ENCODE data around the gene ANKRD18B.
"Not testable (repeated sequence)": the region's sequence is repeated elsewhere in the genome, so short reads cannot be mapped to it uniquely, and the experiment has no call there.

The ANKRD18B gene

GRCh38 chr9:33535541-33535940, 11.5 kb downstream of the ANKRD18B start:
- DNase-seq (ENCODE audit: low read depth): no peak

- DNase-seq (ENCODE audit: low read depth): not testable (repeated sequence)
Measured at GRCh38 chr9:33543463-33543862, 19.4 kb downstream of the ANKRD18B start.

GRCh38 chr9:33545715-33546114, 21.7 kb downstream of the ANKRD18B start:
- not testable (repeated sequence) for DNase-seq (ENCODE audit: low read depth)

GRCh38 chr9:33548816-33549215, 24.8 kb downstream of the ANKRD18B start:
- DNase-seq (ENCODE audit: low read depth): not testable (repeated sequence)

- not testable (repeated sequence) for DNase-seq (ENCODE audit: low read depth)
Measured at GRCh38 chr9:33549418-33549817, 25.4 kb downstream of the ANKRD18B start.

- DNase-seq (ENCODE audit: low read depth): not testable (repeated sequence)
Measured at GRCh38 chr9:33551183-33551582, 27.1 kb downstream of the ANKRD18B start.

GRCh38 chr9:33552315-33552725, 28.3 kb downstream of the ANKRD18B start:
- DNase-seq (ENCODE audit: low read depth): not testable (repeated sequence)

GRCh38 chr9:33560217-33560616, 36.2 kb downstream of the ANKRD18B start:
- not testable (repeated sequence) for DNase-seq (ENCODE audit: low read depth)

GRCh38 chr9:33562196-33562595, 38.1 kb downstream of the ANKRD18B start:
- not testable (repeated sequence) for DNase-seq (ENCODE audit: low read depth)

- DNase-seq (ENCODE audit: low read depth): not testable (repeated sequence)
Measured at GRCh38 chr9:33567776-33568175, 43.7 kb downstream of the ANKRD18B start.

- not testable (repeated sequence) for DNase-seq (ENCODE audit: low read depth)
Measured at GRCh38 chr9:33577786-33578185, 53.7 kb downstream of the ANKRD18B start.

GRCh38 chr9:33579996-33580395, 55.9 kb downstream of the ANKRD18B start:
- not testable (repeated sequence) for DNase-seq (ENCODE audit: low read depth)

- DNase-seq (ENCODE audit: low read depth): not testable (repeated sequence)
Measured at GRCh38 chr9:33582686-33583085, 58.6 kb downstream of the ANKRD18B start.

- not testable (repeated sequence) for DNase-seq (ENCODE audit: low read depth)
Measured at GRCh38 chr9:33586128-33586527, 62.1 kb downstream of the ANKRD18B start.

GRCh38 chr9:33587799-33588198, 63.7 kb downstream of the ANKRD18B start:
- not testable (repeated sequence) for DNase-seq (ENCODE audit: low read depth)

- not testable (repeated sequence) for DNase-seq (ENCODE audit: low read depth)
Measured at GRCh38 chr9:33588876-33589275, 64.8 kb downstream of the ANKRD18B start.

GRCh38 chr9:33590857-33591256, 66.8 kb downstream of the ANKRD18B start:
- DNase-seq (ENCODE audit: low read depth): not testable (repeated sequence)

GRCh38 chr9:33596974-33597373, 72.9 kb downstream of the ANKRD18B start:
- not testable (repeated sequence) for DNase-seq (ENCODE audit: low read depth)

- DNase-seq (ENCODE audit: low read depth): not testable (repeated sequence)
Measured at GRCh38 chr9:33597386-33597785, 73.3 kb downstream of the ANKRD18B start.

- DNase-seq (ENCODE audit: low read depth): not testable (repeated sequence)
Measured at GRCh38 chr9:33598796-33599379, 74.8 kb downstream of the ANKRD18B start.

- not testable (repeated sequence) for DNase-seq (ENCODE audit: low read depth)
Measured at GRCh38 chr9:33600911-33601310, 76.9 kb downstream of the ANKRD18B start.

GRCh38 chr9:33604249-33604648, 80.2 kb downstream of the ANKRD18B start:
- DNase-seq (ENCODE audit: low read depth): not testable (repeated sequence)

- DNase-seq (ENCODE audit: low read depth): not testable (repeated sequence)
Measured at GRCh38 chr9:33604936-33605335, 80.9 kb downstream of the ANKRD18B start.

GRCh38 chr9:33611358-33611757, 87.3 kb downstream of the ANKRD18B start:
- DNase-seq (ENCODE audit: low read depth): no peak

All from stimulated activated CD8-positive, alpha-beta memory T cell treated with anti-CD3 and anti-CD28 coated beads, Interleukin-15, amount 100 ng/mL, for 24 hours (primary cell).